HG03280 (cell line): Measurements from ENCODE around the gene BEX2.

Source experiments
- ATAC-seq: cut with Tn5 transposase; IDR thresholded peaks from one replicate; pipeline ENCODE4 v1.9.1; 2021; ENCODE audit warnings: mild to moderate bottlenecking, moderate library complexity; ENCODE audit not compliant: unreplicated experiment

BEX2 gene

GRCh38 chrX:103274284-103274683 lies 36.5 kb downstream of the BEX2 start:
- no peak for ATAC-seq
